Endothelial cell of umbilical vein (primary cell): ENCODE results near the gene DUS1L. TPM values are rescaled to one million over a fixed set of nuclear protein-coding genes. Genes with fewer than 3 reads are reported as not detected.

Source experiments
- BruUV-seq: library from RNA; stranded (reverse); fragments of 400-500 nt; replicated peaks from 2 replicates; lab custom pipeline; 2021; lab: Mats Ljungman, UMichigan
- CTCF ChIA-PET: fragments of 300-600, 350-600 bp; sonication (Branson Sonifier 250); formaldehyde crosslinking; loops from one replicate; lab custom pipeline; 2021; ENCODE audit warnings: antibody characterized with exemption, inconsistent platforms; lab: Charles Lee
- POLR2A ChIA-PET: fragments of 300-600, 350-600 bp; sonication (Branson Sonifier 250); formaldehyde crosslinking; loops from one replicate; lab custom pipeline; 2021; ENCODE audit warnings: antibody characterized with exemption, inconsistent platforms; lab: Charles Lee
- DNase-seq: peaks from one replicate; pipeline ENCODE4 v3.0.0-alpha.2; 2011; ENCODE audit warnings: low read depth, low spot score
- FAIRE-seq: peaks from 2 replicates; lab custom pipeline; 2011; peaks lifted over from hg19 to GRCh38; lab: Jason Lieb, UNC
- H2AFZ ChIP-seq: 2 replicates; pipeline ENCODE4 v1.6.0; 2012; ENCODE audit warnings: low read depth, low read length, control low read depth, inconsistent platforms
- H3K27ac ChIP-seq: 2 replicates; pipeline ENCODE4 v1.5.1; 2011; ENCODE audit warnings: low read depth, mild to moderate bottlenecking, control low read depth, low read length, moderate library complexity; ENCODE audit not compliant: insufficient read depth
- H3K27me3 ChIP-seq, 2 experiments: 2 replicates each; pipeline versions ENCODE4 v1.6.0 to v1.6.1; 2011; ENCODE audit warnings: low read length in 2 of 2, mixed read lengths in 1 of 2; ENCODE audit not compliant: control insufficient read depth in 2 of 2, insufficient read depth in 2 of 2
- H3K36me3 ChIP-seq, 2 experiments: 2 replicates in 1 of 2; 3 replicates in 1 of 2; pipeline ENCODE4 v1.5.1; 2011; ENCODE audit warnings: low read length in 2 of 2, mild to moderate bottlenecking in 1 of 2, moderate library complexity in 1 of 2; ENCODE audit not compliant: control insufficient read depth in 2 of 2, insufficient read depth in 2 of 2; ENCODE audit errors: extremely low read depth in 1 of 2
- H3K4me1 ChIP-seq: 3 replicates; pipeline ENCODE4 v1.5.1; 2011; ENCODE audit warnings: mild to moderate bottlenecking, low read length; ENCODE audit not compliant: control insufficient read depth, insufficient read depth; ENCODE audit errors: extremely low read depth
- H3K4me2 ChIP-seq: 2 replicates; pipeline ENCODE4 v1.6.1; 2011; ENCODE audit warnings: low read length, control low read depth, mixed read lengths; ENCODE audit not compliant: insufficient read depth
- H3K4me3 ChIP-seq, 3 experiments: fragments of 200-600 bp in 1 of 3; sonication (generic), shearing (Covaris generic) in 1 of 3; replicated peaks in 1 of 3; 2 replicates each; pipeline ENCODE4 v1.5.1; 2011 to 2016; ENCODE audit warnings: control low read depth in 3 of 3, low read length in 3 of 3, mild to moderate bottlenecking in 2 of 3, inconsistent platforms in 1 of 3, low read depth in 1 of 3, moderate library complexity in 1 of 3; ENCODE audit not compliant: insufficient read depth in 1 of 3
- H3K79me2 ChIP-seq: 2 replicates; pipeline ENCODE4 v1.6.0; 2012; ENCODE audit warnings: low read length, inconsistent platforms; ENCODE audit not compliant: control insufficient read depth, insufficient read depth
- H3K9ac ChIP-seq: replicated peaks from 2 replicates; pipeline ENCODE3; 2011; ENCODE audit warnings: low read length, control low read depth; ENCODE audit not compliant: insufficient read depth; ENCODE audit errors: extremely low read depth
- H3K9me1 ChIP-seq: replicated peaks from 3 replicates; pipeline ENCODE4 v1.6.0; 2011; ENCODE audit warnings: mild to moderate bottlenecking, low read length; ENCODE audit not compliant: control insufficient read depth, insufficient read depth; ENCODE audit errors: extremely low read depth
- H3K9me3 ChIP-seq: replicated peaks from 2 replicates; pipeline ENCODE4 v1.5.1; 2012; ENCODE audit warnings: low read length, inconsistent platforms; ENCODE audit not compliant: control insufficient read depth, insufficient read depth
- H4K20me1 ChIP-seq: replicated peaks from 2 replicates; pipeline ENCODE3; 2011; ENCODE audit warnings: mild to moderate bottlenecking, low read length; ENCODE audit not compliant: control insufficient read depth, insufficient read depth; ENCODE audit errors: extremely low read depth
- EZH2 ChIP-seq: IDR thresholded peaks from 2 replicates; pipeline ENCODE4 v1.6.1; 2012; ENCODE audit warnings: borderline replicate concordance, low read depth, mild to moderate bottlenecking, moderate library complexity, low read length, inconsistent platforms; ENCODE audit not compliant: severe bottlenecking
- FOS ChIP-seq: IDR thresholded peaks from 2 replicates; pipeline ENCODE4 v1.6.1; 2011; ENCODE audit warnings: mild to moderate bottlenecking, low read length, moderate library complexity, borderline replicate concordance; ENCODE audit not compliant: insufficient read depth
- GATA2 ChIP-seq: IDR thresholded peaks from 2 replicates; pipeline ENCODE4 v1.7.0; 2011; ENCODE audit warnings: low read depth, mild to moderate bottlenecking, moderate library complexity, mixed read lengths, low read length; ENCODE audit not compliant: insufficient read length, insufficient read depth
- MAX ChIP-seq: IDR thresholded peaks from 2 replicates; pipeline ENCODE4 v1.6.1; 2011; ENCODE audit not compliant: insufficient read depth, insufficient read length
- MYC ChIP-seq: IDR thresholded peaks from one replicate; pipeline ENCODE4 v1.6.1; 2011; ENCODE audit warnings: mild to moderate bottlenecking, low read depth, low read length
- POLR2A ChIP-seq: IDR thresholded peaks from 2 replicates; pipeline ENCODE4 v1.6.1; 2012; ENCODE audit warnings: low read depth, mild to moderate bottlenecking, control low read depth, low read length
- POLR2AphosphoS5 ChIP-seq: IDR thresholded peaks from 2 replicates; pipeline ENCODE4 v1.6.1; 2012; ENCODE audit warnings: low read depth, mild to moderate bottlenecking, control low read depth, low read length, moderate library complexity; ENCODE audit not compliant: insufficient read depth
- dilution Hi-C: fragments of 300-500 bp; cut with MboI; formaldehyde crosslinking; loops from one replicate; pipeline ENCODE4 v1.15.0; 2019; ENCODE audit warnings: low sequenced_read_pairs; ENCODE audit not compliant: extremely low pct_ligation_motif_present
- intact Hi-C: fragments of 100-400 bp; cut with micrococcal nuclease; formaldehyde crosslinking; loops from one replicate; pipeline ENCODE4 v1.10.0; 2022
- polyA plus RNA-seq, 4 experiments: library from polyadenylated mRNA; depleted of rRNA in 3 of 4; stranded (reverse) in 3 of 4; unstranded in 1 of 4; fragments of >200 nt; gene quantifications; 2 replicates each; pipeline versions ENCODE4 v1.2.1 to v1.2.3, GENCODE V29; 2011 to 2012; ENCODE audit warnings: missing spikeins in 1 of 4
- total RNA-seq: library from RNA; stranded (reverse); gene quantifications from 2 replicates; pipeline ENCODE4 v1.2.3, GENCODE V29; 2021
- TF ChIP-seq, protein P1 (sequence below), 2 donors: IDR thresholded peaks; 1 replicate in 1 of 2; 2 replicates in 1 of 2; pipeline ENCODE4 v1.5.1; 2011; ENCODE audit warnings: low read length in 2 of 2, mild to moderate bottlenecking in 2 of 2, moderate library complexity in 2 of 2, control low read depth in 1 of 2, inconsistent platforms in 1 of 2, low read depth in 1 of 2; ENCODE audit not compliant: insufficient read depth in 1 of 2; ENCODE audit errors: extremely low read depth in 1 of 2

DUS1L gene
- total and polyA plus RNA-seq, 2 donors (not counting 3 experiments of a cell fraction or from before 2014, with no cell fraction given) = 60.1 to 92.9 TPM

- Histone ChIP-seq H3K9ac (no peak overlapping the region), H3K36me3 (peaks cover 41 to 78% of the 10 kb centered on the region in 2 experiments), H3K4me3 (no peak overlapping the region), H3K79me2 (peaks cover 3% of the 10 kb centered on the region), H3K4me2 (no peak overlapping the region), H2AFZ (no peak overlapping the region), H4K20me1 (no peaks in the 10 kb centered on the region), H3K9me3 (no peaks in the 10 kb centered on the region), H3K27me3 (no peaks in the 10 kb centered on the region), H3K4me1 (no peaks in the 10 kb centered on the region), H3K9me1 (no peaks in the 10 kb centered on the region), H3K27ac (no peak overlapping the region)
- intact Hi-C loops = no loop called here
- ChIA-PET POLR2A (no interaction called here), CTCF (no interaction called here)
- no peak for FAIRE-seq
- TF ChIP-seq, protein P1, sequence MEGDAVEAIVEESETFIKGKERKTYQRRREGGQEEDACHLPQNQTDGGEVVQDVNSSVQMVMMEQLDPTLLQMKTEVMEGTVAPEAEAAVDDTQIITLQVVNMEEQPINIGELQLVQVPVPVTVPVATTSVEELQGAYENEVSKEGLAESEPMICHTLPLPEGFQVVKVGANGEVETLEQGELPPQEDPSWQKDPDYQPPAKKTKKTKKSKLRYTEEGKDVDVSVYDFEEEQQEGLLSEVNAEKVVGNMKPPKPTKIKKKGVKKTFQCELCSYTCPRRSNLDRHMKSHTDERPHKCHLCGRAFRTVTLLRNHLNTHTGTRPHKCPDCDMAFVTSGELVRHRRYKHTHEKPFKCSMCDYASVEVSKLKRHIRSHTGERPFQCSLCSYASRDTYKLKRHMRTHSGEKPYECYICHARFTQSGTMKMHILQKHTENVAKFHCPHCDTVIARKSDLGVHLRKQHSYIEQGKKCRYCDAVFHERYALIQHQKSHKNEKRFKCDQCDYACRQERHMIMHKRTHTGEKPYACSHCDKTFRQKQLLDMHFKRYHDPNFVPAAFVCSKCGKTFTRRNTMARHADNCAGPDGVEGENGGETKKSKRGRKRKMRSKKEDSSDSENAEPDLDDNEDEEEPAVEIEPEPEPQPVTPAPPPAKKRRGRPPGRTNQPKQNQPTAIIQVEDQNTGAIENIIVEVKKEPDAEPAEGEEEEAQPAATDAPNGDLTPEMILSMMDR (IDR thresholded peaks at IDR 0.05; ENCODE audit: extremely low read depth in 1 of 2, insufficient read depth in 1 of 2, low read depth in 1 of 2, low read length in 2 of 2) = no peak
- TF ChIP-seq POLR2AphosphoS5 = no peak
- no peak for TF ChIP-seq MYC
- TF ChIP-seq POLR2A = no peak
- no peak for TF ChIP-seq GATA2
- TF ChIP-seq FOS = no peak
- no TSS peak for BruUV-seq
- no peak for DNase-seq
- dilution Hi-C loops = no loop called here
Observed at GRCh38 chr17:82083009-82083408, 17.4 kb upstream of the DUS1L start.

GRCh38 chr17:82082456-82082855, 16.9 kb upstream of the DUS1L start:
- H3K9me3 ChIP-seq = no peaks in the 10 kb centered on the region
- no peak overlapping the region for H3K9ac ChIP-seq
- dilution Hi-C loops = no loop called here
- no peaks in the 10 kb centered on the region for H3K9me1 ChIP-seq
- no peak overlapping the region for H2AFZ ChIP-seq
- no peaks in the 10 kb centered on the region for H3K27me3 ChIP-seq
- TF ChIP-seq MAX = no peak
- TF ChIP-seq, protein P1 (IDR thresholded peaks at IDR 0.05; ENCODE audit: extremely low read depth in 1 of 2, insufficient read depth in 1 of 2, low read depth in 1 of 2, low read length in 2 of 2) = no peak
- TF ChIP-seq MYC = no peak
- no peak for TF ChIP-seq EZH2
- TF ChIP-seq GATA2 = no peak
- no peak overlapping the region for H3K27ac ChIP-seq
- FAIRE-seq (no peak), DNase-seq (no peak)
- peaks cover 3% of the 10 kb centered on the region for H3K79me2 ChIP-seq
- ChIA-PET CTCF (no interaction called here), POLR2A (no interaction called here)
- BruUV-seq = no TSS peak
- H3K4me2 ChIP-seq = no peak overlapping the region
- H4K20me1 ChIP-seq = no peaks in the 10 kb centered on the region
- peaks cover 40 to 73% of the 10 kb centered on the region in 2 experiments for H3K36me3 ChIP-seq
- H3K4me1 ChIP-seq = no peaks in the 10 kb centered on the region
- intact Hi-C loops = no loop called here
- no peak overlapping the region for H3K4me3 ChIP-seq
